Subcutaneous abdominal adipose tissue (tissue), 5 donors: ENCODE measurements around the gene ACTN3.

Source experiments
- H3K27ac ChIP-seq: one replicate; pipeline ENCODE4 v1.7.0; 2013; ENCODE audit warnings: low read depth, mild to moderate bottlenecking, inconsistent platforms, low read length, moderate library complexity
- H3K27me3 ChIP-seq, 5 donors: one replicate each; pipeline ENCODE4 v1.7.0; 2013; ENCODE audit warnings: low read length in 5 of 5, inconsistent platforms in 1 of 5; ENCODE audit not compliant: control insufficient read depth in 5 of 5, insufficient read depth in 4 of 5
- H3K36me3 ChIP-seq, 5 donors: one replicate each; pipeline ENCODE4 v1.7.0; 2013; ENCODE audit warnings: low read length in 5 of 5; ENCODE audit not compliant: control insufficient read depth in 5 of 5, insufficient read depth in 5 of 5
- H3K4me1 ChIP-seq, 5 donors: one replicate each; pipeline ENCODE4 v1.7.0; 2013; ENCODE audit warnings: low read length in 5 of 5, mild to moderate bottlenecking in 3 of 5, moderate library complexity in 1 of 5; ENCODE audit not compliant: control insufficient read depth in 5 of 5, insufficient read depth in 5 of 5
- H3K4me3 ChIP-seq, 5 donors: one replicate each; pipeline ENCODE4 v1.7.0; 2013; ENCODE audit warnings: low read length in 5 of 5, low read depth in 1 of 5
- H3K9ac ChIP-seq, 5 donors: one replicate each; pipeline ENCODE4 v1.7.0; 2013; ENCODE audit warnings: low read length in 5 of 5, mild to moderate bottlenecking in 4 of 5, moderate library complexity in 3 of 5
- H3K9me3 ChIP-seq, 5 donors: one replicate each; pipeline ENCODE4 v1.7.0; 2013; ENCODE audit warnings: low read length in 5 of 5; ENCODE audit not compliant: control insufficient read depth in 5 of 5
- donor health status: healthy.
- donor health status: healthy.
- donor health status: healthy.
- donor health status: healthy.
- donor health status: healthy.

Gene ACTN3

DNA sequence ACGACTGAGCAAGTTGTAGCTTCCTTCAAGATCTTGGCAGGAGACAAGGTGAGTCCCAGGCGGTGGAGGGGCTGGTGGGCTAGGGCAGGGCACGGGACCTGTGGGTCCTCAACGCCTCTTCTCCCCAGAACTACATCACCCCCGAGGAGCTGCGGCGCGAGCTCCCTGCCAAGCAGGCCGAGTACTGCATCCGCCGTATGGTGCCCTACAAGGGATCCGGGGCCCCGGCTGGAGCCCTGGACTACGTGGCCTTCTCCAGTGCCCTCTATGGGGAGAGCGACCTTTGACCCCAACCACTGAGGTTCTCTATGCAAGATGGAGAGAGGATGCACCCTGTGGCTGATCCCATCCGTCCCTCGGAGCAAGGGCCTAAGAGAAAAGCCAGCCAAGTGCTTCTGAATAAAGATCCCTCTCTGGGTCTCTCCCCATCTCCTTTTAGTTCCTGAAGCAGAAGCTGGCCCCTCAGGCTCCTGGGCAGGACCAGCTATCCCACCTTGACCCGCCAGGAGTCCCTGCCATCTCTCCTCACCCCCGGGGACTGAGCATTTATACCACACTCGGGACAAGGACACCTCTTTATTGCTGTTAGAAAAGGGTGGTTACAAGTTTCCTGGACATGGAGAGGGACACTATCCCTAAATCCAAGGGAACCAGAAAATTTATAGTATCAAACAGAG is 16.3 kb downstream of the ACTN3 start:
- H3K27ac ChIP-seq, result no peak overlapping the region
- H3K36me3 ChIP-seq, result peaks cover 0 to 39% (median 25%) of the 10 kb centered on the region in 5 donors
- H3K4me3 ChIP-seq, result no peak overlapping the region
- H3K9me3 ChIP-seq, result no peaks in the 10 kb centered on the region
- H3K4me1 ChIP-seq, result peaks cover 0 to 15% (median 13%) of the 10 kb centered on the region in 5 donors
- H3K27me3 ChIP-seq, result peaks cover 0 to 2% (median 0%) of the 10 kb centered on the region in 5 donors
- no peak overlapping the region for H3K9ac ChIP-seq

DNA sequence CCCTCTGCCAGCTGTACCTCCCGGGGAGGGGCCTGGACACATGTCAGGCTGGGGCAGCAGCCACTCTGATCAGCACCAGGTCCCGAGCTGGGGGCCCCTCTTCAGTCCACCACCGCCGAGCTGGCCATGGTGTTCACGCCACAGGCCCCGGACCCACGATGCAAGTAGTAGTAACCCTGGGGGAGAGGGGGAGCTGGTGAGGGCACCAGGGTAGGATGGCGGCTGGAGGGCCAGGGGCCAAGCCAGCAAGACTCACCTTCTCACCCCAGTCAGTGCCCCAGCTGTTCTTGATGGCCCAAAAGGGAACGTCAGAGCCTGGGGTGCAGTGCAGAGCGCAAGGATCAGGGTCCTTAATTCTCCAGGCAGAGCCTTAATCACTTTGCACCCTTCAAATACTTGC is 17.1 kb downstream of the ACTN3 start:
- Histone ChIP-seq H3K4me1 (peaks cover 0 to 19% (median 17%) of the 10 kb centered on the region in 5 donors), H3K27ac (no peak overlapping the region), H3K27me3 (no peaks in the 10 kb centered on the region), H3K9me3 (no peaks in the 10 kb centered on the region), H3K36me3 (peaks cover 0 to 39% (median 25%) of the 10 kb centered on the region in 5 donors), H3K4me3 (no peak overlapping the region), H3K9ac (no peak overlapping the region)

DNA sequence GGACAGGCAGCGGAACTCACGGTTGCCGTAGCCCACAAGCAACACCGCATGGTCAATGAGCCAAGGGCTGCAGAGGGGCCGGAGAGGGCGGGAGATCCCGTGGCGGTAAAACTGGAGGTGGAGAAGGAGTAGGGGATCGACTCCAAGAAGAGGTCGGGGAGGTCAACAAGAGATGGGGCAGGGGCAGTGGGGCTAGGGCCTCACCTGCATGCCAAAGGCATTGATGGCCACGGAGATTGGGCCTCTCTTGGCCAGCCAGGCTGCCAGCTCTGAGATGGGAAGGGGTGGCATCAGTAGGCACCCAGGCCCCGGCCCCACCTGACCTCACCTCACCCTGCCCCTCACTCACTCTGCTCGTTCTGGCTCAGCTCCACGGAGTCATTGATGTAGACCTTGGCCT is 17.8 kb downstream of the ACTN3 start:
- Histone ChIP-seq H3K36me3 (peaks cover 0 to 39% (median 25%) of the 10 kb centered on the region in 5 donors), H3K27ac (no peak overlapping the region), H3K27me3 (no peaks in the 10 kb centered on the region), H3K4me1 (peaks cover 0 to 18% (median 14%) of the 10 kb centered on the region in 5 donors), H3K9me3 (no peaks in the 10 kb centered on the region), H3K9ac (no peak overlapping the region), H3K4me3 (no peak overlapping the region)

DNA sequence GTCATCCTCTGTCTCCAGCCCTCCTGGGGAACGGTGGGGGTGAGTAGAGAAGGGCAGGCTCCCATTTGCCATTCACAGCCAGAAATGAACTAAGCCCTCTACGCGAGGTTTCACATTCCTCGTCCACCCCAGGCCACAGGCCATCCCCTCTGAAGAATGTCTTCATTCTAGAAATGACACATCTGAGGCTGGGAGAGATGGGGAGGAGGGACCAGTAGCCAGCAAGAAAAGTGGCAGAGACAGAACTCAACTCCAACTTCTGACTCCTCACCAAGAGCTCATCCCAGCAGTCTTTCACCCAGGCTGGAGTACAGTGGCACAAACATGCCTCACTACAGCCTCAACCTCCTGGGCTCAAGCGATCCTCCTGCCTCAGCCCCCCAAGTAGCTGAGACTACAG is 18.3 kb downstream of the ACTN3 start:
- no peak overlapping the region for H3K9ac ChIP-seq
- no peak overlapping the region for H3K27ac ChIP-seq
- no peaks in the 10 kb centered on the region for H3K27me3 ChIP-seq
- peaks cover 0 to 39% (median 25%) of the 10 kb centered on the region in 5 donors for H3K36me3 ChIP-seq
- H3K4me3 ChIP-seq, result no peak overlapping the region
- no peaks in the 10 kb centered on the region for H3K9me3 ChIP-seq
- peaks cover 0 to 18% (median 14%) of the 10 kb centered on the region in 5 donors for H3K4me1 ChIP-seq

DNA sequence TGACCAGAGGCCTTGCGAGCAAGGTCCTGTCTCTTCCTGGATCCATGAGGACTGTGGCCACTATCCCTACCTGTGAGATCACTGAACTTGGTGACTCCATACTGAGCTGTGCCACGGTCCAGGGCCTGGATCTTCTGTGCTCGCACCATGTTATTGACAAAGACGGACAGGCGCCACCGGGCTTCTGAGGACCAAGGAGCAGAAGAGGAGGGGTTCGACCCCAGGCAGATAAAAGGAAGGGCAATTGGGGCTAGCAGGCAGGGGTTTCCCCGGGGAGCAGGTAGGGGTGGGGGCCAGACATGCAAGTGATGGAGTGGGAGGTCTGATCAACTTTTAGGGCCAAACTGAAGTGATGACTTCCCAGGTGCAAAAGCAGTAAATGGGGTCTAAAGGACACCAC is 19.5 kb downstream of the ACTN3 start:
- Histone ChIP-seq H3K9me3 (no peaks in the 10 kb centered on the region), H3K27me3 (no peaks in the 10 kb centered on the region), H3K36me3 (peaks cover 0 to 39% (median 25%) of the 10 kb centered on the region in 5 donors)

DNA sequence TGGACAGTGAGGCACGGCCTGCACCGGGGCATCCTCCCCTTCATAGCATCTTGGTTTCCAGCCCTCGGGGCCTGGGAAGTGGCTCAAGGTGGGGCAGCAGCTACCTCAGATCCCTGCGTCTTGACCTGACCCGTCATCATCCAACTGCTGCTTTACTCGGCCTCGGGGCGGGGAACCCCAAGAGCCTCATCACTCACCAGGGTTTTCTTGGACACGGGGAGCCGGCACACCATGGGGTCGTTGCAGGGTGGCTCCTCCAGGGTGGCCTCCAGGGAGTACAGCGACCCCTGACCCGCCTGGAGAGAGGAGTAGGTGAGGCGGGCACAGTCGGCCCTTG is 21.1 kb downstream of the ACTN3 start:
- no peak overlapping the region for H3K27ac ChIP-seq
- peak overlapping the region in 4 of 5 donors; percentile 43 to 78 (median 66) for H3K9ac ChIP-seq
- H3K36me3 ChIP-seq, result peaks cover 0 to 30% (median 22%) of the 10 kb centered on the region in 5 donors
- no peaks in the 10 kb centered on the region for H3K27me3 ChIP-seq
- H3K4me1 ChIP-seq, result peaks cover 0 to 18% (median 14%) of the 10 kb centered on the region in 5 donors
- peak overlapping the region; percentile 41 to 76 (median 68) for H3K4me3 ChIP-seq
- no peaks in the 10 kb centered on the region for H3K9me3 ChIP-seq

More for the DNA sequence above, 19.5 kb downstream of the ACTN3 start:
- Histone ChIP-seq H3K4me3 (no peak overlapping the region), H3K27ac (no peak overlapping the region), H3K9ac (no peak overlapping the region), H3K4me1 (peaks cover 0 to 18% (median 14%) of the 10 kb centered on the region in 5 donors)

DNA sequence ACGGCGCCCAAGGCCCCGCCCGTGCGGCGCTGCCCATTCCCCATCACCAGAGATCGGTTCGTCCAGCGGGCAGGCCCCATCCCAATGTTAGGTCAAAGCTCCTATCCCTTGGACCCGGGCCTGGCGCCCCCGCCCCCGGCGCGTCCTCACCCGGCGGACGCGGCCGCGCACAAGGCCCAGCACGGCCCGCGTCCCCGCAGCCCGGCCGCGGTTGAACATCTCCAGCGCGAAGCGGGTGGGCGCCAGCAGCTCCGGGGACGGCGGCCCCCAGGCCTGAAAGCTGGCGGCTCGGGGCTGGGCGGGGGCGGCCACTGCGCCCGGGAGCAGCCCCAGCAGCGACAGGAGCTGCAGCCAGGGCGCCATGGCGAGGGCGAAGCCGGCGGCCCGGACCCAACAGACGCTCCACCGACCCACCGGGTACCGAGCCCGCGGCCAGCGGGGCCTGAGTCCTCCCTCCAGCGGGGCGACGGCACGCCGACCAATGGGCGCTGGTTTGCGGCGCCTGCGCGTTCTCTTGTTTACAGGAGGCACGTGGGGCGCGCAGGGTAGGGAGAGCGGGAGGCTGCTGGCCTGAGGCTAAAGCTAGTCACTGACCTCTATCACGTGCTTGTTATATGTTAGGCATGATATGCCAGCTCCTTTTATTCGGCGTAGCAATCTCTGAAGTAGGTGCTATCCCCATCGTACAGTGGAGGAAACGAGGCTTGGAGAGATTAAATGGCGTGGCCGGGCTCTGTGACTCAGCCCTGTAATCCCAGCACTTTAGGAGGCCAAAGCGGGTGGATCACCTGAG is 21.6 kb downstream of the ACTN3 start, which contains the start of gene CTSF:
Gene CTSF (minus strand): TSS at position 483 of the 793 bp plus-strand sequence. CDS start 120 bp downstream, at position 363.
- Histone ChIP-seq H3K9ac (peak within 1 kb of the TSS in 4 of 5 donors; percentile 43 to 78 (median 66)), H3K27ac (no peak within 1 kb of the TSS), H3K36me3 (peaks cover 0 to 25% (median 21%) of the 10 kb centered on the region in 5 donors), H3K4me3 (peak within 1 kb of the TSS; percentile 66 to 76 (median 68)), H3K9me3 (no peaks in the 10 kb centered on the region), H3K27me3 (no peaks in the 10 kb centered on the region), H3K4me1 (peaks cover 0 to 18% (median 14%) of the 10 kb centered on the region in 5 donors)

DNA sequence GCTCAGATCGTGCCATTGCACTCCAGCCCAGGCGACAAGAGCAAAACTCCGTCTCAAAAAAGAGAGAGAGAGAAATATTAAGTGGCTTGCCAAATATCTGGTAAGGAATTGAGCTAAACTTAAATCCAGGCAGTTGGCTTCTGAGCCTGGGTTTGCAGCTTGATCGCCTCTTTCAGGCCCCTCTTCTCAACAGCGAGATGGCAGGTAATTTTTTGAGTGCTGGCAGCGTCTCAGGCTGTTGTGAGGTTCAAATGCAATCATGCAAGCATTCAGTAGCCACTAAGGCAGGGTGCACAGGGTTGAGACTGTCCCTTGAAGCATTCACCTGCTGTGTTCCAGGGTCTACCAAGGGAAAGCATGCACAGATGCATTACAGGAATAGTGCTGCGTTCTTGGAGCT is 22.4 kb downstream of the ACTN3 start:
- H3K9me3 ChIP-seq, result no peaks in the 10 kb centered on the region
- peak overlapping the region in 1 of 5 donors; percentile 76 for H3K4me3 ChIP-seq
- no peak overlapping the region for H3K9ac ChIP-seq
- no peaks in the 10 kb centered on the region for H3K27me3 ChIP-seq
- peaks cover 0 to 21% (median 17%) of the 10 kb centered on the region in 5 donors for H3K36me3 ChIP-seq
- H3K27ac ChIP-seq, result no peak overlapping the region
- peaks cover 0 to 18% (median 14%) of the 10 kb centered on the region in 5 donors for H3K4me1 ChIP-seq

DNA sequence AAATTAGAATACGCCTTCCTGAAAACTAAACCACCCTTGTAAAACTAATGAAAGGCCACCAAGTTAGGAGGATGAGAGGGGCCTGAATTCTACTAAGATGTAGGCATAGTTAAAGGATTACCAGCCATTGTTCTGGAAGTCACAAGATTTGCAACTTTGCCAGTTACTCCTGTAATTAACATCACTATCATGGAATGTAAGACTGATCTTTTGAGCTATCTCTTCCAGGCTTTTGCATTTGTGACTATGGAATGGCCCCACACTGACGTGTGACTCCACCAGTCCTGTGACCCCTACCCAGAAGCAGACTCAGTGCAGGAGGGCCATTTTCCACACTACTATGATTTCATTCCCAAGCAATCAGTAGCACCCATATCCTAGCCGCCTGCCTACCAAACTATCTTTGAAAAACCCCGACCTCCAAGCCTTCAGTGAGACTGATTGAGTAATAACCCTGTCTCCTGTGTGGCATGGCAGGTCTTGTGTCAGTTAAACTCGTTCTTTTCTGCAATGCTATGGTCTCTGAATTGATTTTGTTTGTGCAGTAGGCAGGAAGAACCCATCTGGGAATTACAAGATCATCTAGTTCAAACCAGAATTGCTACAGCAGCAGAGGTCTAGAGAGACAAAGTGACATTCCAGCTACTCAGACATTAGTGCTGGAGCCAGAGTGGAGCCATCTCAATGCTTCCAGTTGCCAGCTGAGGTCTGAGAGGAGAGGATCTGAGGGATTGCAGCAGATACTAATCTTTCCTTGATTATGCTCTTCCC is 23.6 kb downstream of the ACTN3 start:
- Histone ChIP-seq H3K9ac (no peak overlapping the region), H3K27ac (no peak overlapping the region), H3K9me3 (no peaks in the 10 kb centered on the region), H3K36me3 (peaks cover 0 to 10% (median 8%) of the 10 kb centered on the region in 5 donors), H3K27me3 (no peaks in the 10 kb centered on the region), H3K4me1 (peaks cover 0 to 18% (median 14%) of the 10 kb centered on the region in 5 donors), H3K4me3 (no peak overlapping the region)
